HEK293 (cell line): ENCODE results near the gene FMNL1.

Experiments used
- ZNF138 ChIP-seq: fragments of 450-650 bp; formaldehyde crosslinking; IDR thresholded peaks from 2 replicates; pipeline ENCODE4 v1.5.1; 2016; ENCODE audit warnings: missing biosample characterization, missing genetic modification characterization, borderline replicate concordance
- ZNF274 ChIP-seq, 2 experiments: fragments of 200-500 bp in 1 of 2; fragments of 450-650 bp in 1 of 2; sonication (Bioruptor generic) in 1 of 2; formaldehyde crosslinking in 1 of 2; IDR thresholded peaks; 2 replicates each; pipeline versions ENCODE4 v1.5.1 to v1.6.1; 2014 to 2016; ENCODE audit warnings: borderline replicate concordance in 1 of 2, inconsistent platforms in 1 of 2, low read length in 1 of 2, missing biosample characterization in 1 of 2, missing genetic modification characterization in 1 of 2
- ZNF501 ChIP-seq: fragments of 450-650 bp; formaldehyde crosslinking; IDR thresholded peaks from 2 replicates; pipeline ENCODE4 v1.5.1; 2016; ENCODE audit warnings: missing biosample characterization, missing genetic modification characterization
- TF ChIP-seq, protein P1 (sequence below): fragments of 450-650 bp; formaldehyde crosslinking; IDR thresholded peaks from 2 replicates; pipeline ENCODE4 v1.5.1; 2016; ENCODE audit warnings: missing biosample characterization, missing genetic modification characterization
- TF ChIP-seq, protein P2 (sequence below): fragments of 450-650 bp; formaldehyde crosslinking; IDR thresholded peaks from 2 replicates; pipeline ENCODE4 v1.5.1; 2016; ENCODE audit warnings: missing biosample characterization, missing genetic modification characterization, borderline replicate concordance
- TF ChIP-seq, protein P3 (sequence below): IDR thresholded peaks from 2 replicates; pipeline ENCODE4 v1.6.1; 2011; ENCODE audit warnings: mild to moderate bottlenecking, low read depth, low read length, borderline replicate concordance

DNA sequence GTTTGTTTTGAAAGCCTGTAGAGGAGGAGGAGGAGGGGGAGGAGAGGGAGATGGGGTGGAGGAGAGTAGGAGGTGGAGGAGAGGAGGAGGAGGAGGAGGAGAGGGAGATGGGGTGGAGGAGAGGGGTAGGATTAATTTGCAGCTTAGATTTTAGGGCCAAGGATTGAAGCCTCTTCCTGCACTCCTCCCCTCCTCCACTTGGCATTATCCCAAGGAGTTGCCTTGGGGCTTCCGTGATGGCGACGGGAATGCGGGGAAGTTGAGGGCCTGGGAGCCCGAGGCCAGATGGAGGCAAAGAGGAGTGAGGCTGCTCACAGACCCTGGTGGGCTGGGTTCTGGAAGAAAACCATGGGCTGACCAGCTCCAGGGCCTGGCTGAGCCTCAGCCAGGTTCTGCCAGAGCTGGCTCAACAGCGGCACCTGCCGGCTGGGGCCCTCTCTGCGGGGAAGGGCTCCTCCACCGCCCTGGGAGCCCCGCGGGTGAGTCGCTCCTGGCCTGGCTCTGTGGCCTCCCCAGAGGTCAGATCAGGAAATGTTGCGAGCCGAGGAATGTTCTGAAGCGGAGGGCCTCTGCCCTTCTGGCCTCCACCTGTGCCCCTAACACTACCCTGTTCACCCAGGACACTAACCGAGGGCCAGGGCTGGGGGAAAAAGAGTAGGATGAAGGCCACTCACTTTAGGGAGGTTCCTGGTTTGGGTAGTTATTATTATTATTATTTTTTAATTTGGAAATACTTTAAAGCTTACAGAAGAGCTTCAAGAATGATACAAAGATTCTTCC is 23.9 kb upstream of the FMNL1 start:
- no peak for TF ChIP-seq ZNF138
- TF ChIP-seq, protein P1, sequence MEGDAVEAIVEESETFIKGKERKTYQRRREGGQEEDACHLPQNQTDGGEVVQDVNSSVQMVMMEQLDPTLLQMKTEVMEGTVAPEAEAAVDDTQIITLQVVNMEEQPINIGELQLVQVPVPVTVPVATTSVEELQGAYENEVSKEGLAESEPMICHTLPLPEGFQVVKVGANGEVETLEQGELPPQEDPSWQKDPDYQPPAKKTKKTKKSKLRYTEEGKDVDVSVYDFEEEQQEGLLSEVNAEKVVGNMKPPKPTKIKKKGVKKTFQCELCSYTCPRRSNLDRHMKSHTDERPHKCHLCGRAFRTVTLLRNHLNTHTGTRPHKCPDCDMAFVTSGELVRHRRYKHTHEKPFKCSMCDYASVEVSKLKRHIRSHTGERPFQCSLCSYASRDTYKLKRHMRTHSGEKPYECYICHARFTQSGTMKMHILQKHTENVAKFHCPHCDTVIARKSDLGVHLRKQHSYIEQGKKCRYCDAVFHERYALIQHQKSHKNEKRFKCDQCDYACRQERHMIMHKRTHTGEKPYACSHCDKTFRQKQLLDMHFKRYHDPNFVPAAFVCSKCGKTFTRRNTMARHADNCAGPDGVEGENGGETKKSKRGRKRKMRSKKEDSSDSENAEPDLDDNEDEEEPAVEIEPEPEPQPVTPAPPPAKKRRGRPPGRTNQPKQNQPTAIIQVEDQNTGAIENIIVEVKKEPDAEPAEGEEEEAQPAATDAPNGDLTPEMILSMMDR: peak; percentile 99
- TF ChIP-seq, protein P2, sequence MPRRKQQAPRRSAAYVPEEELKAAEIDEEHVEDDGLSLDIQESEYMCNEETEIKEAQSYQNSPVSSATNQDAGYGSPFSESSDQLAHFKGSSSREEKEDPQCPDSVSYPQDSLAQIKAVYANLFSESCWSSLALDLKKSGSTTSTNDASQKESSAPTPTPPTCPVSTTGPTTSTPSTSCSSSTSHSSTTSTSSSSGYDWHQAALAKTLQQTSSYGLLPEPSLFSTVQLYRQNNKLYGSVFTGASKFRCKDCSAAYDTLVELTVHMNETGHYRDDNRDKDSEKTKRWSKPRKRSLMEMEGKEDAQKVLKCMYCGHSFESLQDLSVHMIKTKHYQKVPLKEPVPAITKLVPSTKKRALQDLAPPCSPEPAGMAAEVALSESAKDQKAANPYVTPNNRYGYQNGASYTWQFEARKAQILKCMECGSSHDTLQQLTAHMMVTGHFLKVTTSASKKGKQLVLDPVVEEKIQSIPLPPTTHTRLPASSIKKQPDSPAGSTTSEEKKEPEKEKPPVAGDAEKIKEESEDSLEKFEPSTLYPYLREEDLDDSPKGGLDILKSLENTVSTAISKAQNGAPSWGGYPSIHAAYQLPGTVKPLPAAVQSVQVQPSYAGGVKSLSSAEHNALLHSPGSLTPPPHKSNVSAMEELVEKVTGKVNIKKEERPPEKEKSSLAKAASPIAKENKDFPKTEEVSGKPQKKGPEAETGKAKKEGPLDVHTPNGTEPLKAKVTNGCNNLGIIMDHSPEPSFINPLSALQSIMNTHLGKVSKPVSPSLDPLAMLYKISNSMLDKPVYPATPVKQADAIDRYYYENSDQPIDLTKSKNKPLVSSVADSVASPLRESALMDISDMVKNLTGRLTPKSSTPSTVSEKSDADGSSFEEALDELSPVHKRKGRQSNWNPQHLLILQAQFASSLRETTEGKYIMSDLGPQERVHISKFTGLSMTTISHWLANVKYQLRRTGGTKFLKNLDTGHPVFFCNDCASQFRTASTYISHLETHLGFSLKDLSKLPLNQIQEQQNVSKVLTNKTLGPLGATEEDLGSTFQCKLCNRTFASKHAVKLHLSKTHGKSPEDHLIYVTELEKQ (tag by site-specific recombination): no peak
- TF ChIP-seq, protein P3, sequence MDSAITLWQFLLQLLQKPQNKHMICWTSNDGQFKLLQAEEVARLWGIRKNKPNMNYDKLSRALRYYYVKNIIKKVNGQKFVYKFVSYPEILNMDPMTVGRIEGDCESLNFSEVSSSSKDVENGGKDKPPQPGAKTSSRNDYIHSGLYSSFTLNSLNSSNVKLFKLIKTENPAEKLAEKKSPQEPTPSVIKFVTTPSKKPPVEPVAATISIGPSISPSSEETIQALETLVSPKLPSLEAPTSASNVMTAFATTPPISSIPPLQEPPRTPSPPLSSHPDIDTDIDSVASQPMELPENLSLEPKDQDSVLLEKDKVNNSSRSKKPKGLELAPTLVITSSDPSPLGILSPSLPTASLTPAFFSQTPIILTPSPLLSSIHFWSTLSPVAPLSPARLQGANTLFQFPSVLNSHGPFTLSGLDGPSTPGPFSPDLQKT: no peak
- TF ChIP-seq ZNF501 (tag by site-specific recombination): no peak; the same call in 1 of the 2 replicates
- TF ChIP-seq ZNF274 (IDR thresholded peaks at IDR 0.05; ENCODE audit: low read length): no peak
- TF ChIP-seq ZNF274 (tag by site-specific recombination; IDR thresholded peaks at IDR 0.05; ENCODE audit: borderline replicate concordance): no peak
